Stimulated activated naive CD8-positive, alpha-beta T cell treated with anti-CD3 and anti-CD28 coated beads, Interleukin-15, amount 100 ng/mL, for 72 hours (primary cell): ENCODE results near the gene HDGFL2.

Source experiments
- ATAC-seq: fragments of 150-1000 bp; cut with Tn5 transposase; 2 replicates; pipeline ENCODE4 v1.10.0; 2021; ENCODE audit warnings: mild to moderate bottlenecking, moderate library complexity
- DNase-seq, 2 donors: peaks; one replicate each; pipeline ENCODE4 v3.0.0; 2021 to 2022
- H3K27ac Mint-ChIP-seq, 2 donors: one replicate each; pipeline ENCODE4 v1.8.0; 2022; ENCODE audit warnings: mild to moderate bottlenecking in 2 of 2, mixed read lengths in 2 of 2, moderate library complexity in 2 of 2
- H3K27me3 Mint-ChIP-seq: one replicate; pipeline ENCODE4 v1.8.0; 2022; ENCODE audit warnings: mixed read lengths
- H3K4me1 Mint-ChIP-seq: one replicate; pipeline ENCODE4 v1.8.0; 2022; ENCODE audit warnings: mild to moderate bottlenecking, mixed read lengths
- H3K4me3 Mint-ChIP-seq, 2 donors: one replicate each; pipeline ENCODE4 v1.8.0; 2022; ENCODE audit warnings: mild to moderate bottlenecking in 2 of 2, mixed read lengths in 2 of 2, moderate library complexity in 1 of 2
- H3K9me3 Mint-ChIP-seq, 2 donors: one replicate each; pipeline ENCODE4 v1.8.0; 2022; ENCODE audit warnings: mixed read lengths in 2 of 2

HDGFL2 gene

DNA sequence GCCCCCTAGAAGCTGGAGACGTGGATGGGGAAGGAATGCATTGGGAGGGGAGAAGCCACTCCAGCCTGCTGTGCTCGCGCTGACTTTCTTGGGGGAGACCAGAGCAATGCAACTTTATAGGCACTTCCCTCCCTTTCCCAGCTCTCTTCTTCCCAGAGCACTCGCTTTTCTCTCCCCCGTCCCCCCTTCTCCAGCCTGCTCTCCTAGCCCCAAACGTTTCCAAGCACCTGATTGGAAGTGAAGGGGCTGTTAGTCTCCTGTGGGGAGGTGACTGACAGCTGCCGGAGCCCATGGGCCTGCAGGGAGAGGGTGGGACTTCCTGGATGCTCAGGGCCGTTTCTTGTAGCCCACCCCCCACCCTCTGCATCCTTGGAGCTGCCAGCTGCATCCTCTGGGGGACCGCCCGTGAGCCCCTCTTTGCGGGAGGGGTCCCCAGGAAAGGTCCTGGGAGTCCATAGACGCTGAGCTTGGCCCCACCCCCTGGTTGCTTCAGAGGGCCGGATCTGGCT, 2.5 kb downstream of the HDGFL2 start:
- H3K9me3 Mint-ChIP-seq = no peaks in the 10 kb centered on the region
- H3K4me3 Mint-ChIP-seq = peak overlapping the region; percentile 84 to 94
- DNase-seq (peak in 1 of 2 donors; percentile 40), ATAC-seq (no peak)
- peaks cover 23% of the 10 kb centered on the region for H3K4me1 Mint-ChIP-seq
- H3K27me3 Mint-ChIP-seq = no peaks in the 10 kb centered on the region
- H3K27ac Mint-ChIP-seq = peak overlapping the region; percentile 89 to 92

DNA sequence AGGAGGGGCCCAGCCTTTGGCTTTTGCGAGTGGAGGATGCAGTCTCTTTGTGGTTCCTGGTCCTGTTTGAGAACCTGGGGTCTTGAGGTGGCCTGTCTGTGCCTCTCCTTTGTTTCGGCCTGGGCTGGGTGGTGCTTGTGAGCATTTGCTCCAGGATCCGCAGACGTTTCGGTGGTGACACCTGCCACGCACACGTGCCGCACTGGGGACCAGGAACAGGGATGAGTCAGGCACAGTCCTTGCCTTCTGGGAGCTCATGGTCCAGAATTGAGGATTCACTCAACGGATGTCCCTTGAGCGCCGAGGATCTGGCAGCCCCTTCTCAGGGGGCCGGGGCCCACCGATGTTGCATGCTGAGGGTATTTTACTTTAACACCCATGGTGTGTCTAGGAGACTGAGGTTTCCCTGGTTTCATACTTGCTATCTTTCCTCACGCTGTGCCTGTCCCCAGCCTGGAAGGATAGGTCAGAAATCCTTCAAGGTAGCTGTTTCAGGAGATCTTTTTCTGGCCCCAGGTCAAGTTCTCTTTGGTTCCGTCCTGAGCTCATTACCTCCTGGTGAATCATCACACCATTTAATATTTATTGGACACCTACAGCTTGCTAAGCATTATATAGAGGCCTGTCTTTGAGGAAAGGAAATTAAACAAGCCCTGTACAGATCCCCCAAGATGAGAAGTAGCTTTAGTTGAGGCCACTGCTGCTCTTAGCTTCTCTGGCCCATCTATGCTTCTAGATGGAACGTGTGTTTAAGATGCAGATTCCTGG, 5.1 kb downstream of the HDGFL2 start:
- DNase-seq (no peak), ATAC-seq (no peak)
- Mint-ChIP-seq H3K9me3 (no peaks in the 10 kb centered on the region), H3K4me1 (peaks cover 23% of the 10 kb centered on the region), H3K27ac (no peak overlapping the region), H3K27me3 (no peaks in the 10 kb centered on the region), H3K4me3 (no peak overlapping the region)

GRCh38 chr19:4482721-4483364, 10.7 kb downstream of the HDGFL2 start:
- no peaks in the 10 kb centered on the region for H3K27me3 Mint-ChIP-seq
- DNase-seq (no peak), ATAC-seq (no peak)
- no peak overlapping the region for H3K27ac Mint-ChIP-seq
- no peak overlapping the region for H3K4me3 Mint-ChIP-seq
- H3K4me1 Mint-ChIP-seq = no peaks in the 10 kb centered on the region
- H3K9me3 Mint-ChIP-seq = no peaks in the 10 kb centered on the region

GRCh38 chr19:4483385-4483784, 11.3 kb downstream of the HDGFL2 start:
- Mint-ChIP-seq H3K4me3 (no peak overlapping the region), H3K27ac (no peak overlapping the region)

GRCh38 chr19:4487572-4487971, 15.5 kb downstream of the HDGFL2 start:
- ATAC-seq = no peak
- H3K27ac Mint-ChIP-seq = no peak overlapping the region
- H3K9me3 Mint-ChIP-seq = no peaks in the 10 kb centered on the region
- no peaks in the 10 kb centered on the region for H3K4me1 Mint-ChIP-seq
- no peaks in the 10 kb centered on the region for H3K27me3 Mint-ChIP-seq
- H3K4me3 Mint-ChIP-seq = no peak overlapping the region
- no peak for DNase-seq

More at GRCh38 chr19:4483385-4483784, 11.3 kb downstream of the HDGFL2 start:
- H3K4me1 Mint-ChIP-seq = no peaks in the 10 kb centered on the region
- H3K9me3 Mint-ChIP-seq = no peaks in the 10 kb centered on the region
- DNase-seq = no peak
- H3K27me3 Mint-ChIP-seq = no peaks in the 10 kb centered on the region
- no peak for ATAC-seq

- Mint-ChIP-seq H3K4me3 (no peak overlapping the region), H3K4me1 (no peaks in the 10 kb centered on the region), H3K27me3 (no peaks in the 10 kb centered on the region), H3K9me3 (no peaks in the 10 kb centered on the region), H3K27ac (no peak overlapping the region)
- ATAC-seq (no peak), DNase-seq (no peak)
These were observed 16.4 kb downstream of the HDGFL2 start for GRCh38 chr19:4488496-4488895.

GRCh38 chr19:4491446-4491845, 19.3 kb downstream of the HDGFL2 start:
- Mint-ChIP-seq H3K27ac (no peak overlapping the region), H3K27me3 (no peaks in the 10 kb centered on the region), H3K4me3 (no peak overlapping the region), H3K9me3 (no peaks in the 10 kb centered on the region), H3K4me1 (no peaks in the 10 kb centered on the region)
- ATAC-seq (no peak), DNase-seq (no peak)

- no peak overlapping the region for H3K27ac Mint-ChIP-seq
- H3K4me1 Mint-ChIP-seq = no peaks in the 10 kb centered on the region
- H3K4me3 Mint-ChIP-seq = no peak overlapping the region
- no peaks in the 10 kb centered on the region for H3K27me3 Mint-ChIP-seq
- no peaks in the 10 kb centered on the region for H3K9me3 Mint-ChIP-seq
- no peak for DNase-seq
- ATAC-seq = no peak
These were observed 20.4 kb downstream of the HDGFL2 start for GRCh38 chr19:4492337-4493103.

DNA sequence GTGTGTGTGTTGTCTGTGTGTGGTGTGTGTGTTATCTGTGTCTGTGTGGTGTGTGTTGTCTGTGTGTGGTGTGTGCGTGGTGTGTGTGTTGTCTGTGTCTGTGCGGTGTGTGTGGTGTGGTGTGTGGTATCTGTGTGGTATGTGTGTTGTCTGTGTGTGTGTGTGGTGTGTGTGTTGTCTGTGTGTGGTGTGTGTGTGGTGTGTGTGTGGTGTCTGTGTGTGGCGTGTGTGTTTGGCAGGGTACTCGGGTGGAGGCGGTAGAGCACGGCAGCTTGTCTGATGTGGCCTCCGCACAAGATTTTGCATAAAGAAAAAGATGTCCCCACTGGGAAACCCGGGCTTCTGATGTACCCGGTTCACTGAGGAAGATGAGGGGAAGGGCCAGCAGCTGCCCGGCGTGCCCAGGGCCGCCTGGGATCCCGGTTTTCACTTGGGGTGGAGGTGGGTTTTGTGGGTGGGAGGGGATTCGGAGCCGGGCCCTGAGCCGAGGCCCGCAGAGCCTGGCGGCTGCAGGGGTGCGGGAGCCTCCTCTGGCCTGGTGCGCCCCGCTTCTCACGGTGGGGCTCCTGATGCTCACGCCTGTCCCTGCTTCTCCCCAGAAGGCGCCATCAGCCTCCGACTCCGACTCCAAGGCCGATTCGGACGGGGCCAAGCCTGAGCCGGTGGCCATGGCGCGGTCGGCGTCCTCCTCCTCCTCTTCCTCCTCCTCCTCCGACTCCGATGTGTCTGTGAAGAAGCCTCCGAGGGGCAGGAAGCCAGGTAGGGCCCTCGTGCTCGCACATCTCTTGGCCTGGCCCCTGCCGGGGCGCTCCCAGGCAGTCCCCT, 21.2 kb downstream of the HDGFL2 start:
- Mint-ChIP-seq H3K4me3 (no peak overlapping the region), H3K27ac (no peak overlapping the region), H3K27me3 (no peaks in the 10 kb centered on the region), H3K4me1 (no peaks in the 10 kb centered on the region), H3K9me3 (no peaks in the 10 kb centered on the region)
- DNase-seq = no peak
- ATAC-seq = no peak

- Mint-ChIP-seq H3K4me3 (no peak overlapping the region), H3K27me3 (no peaks in the 10 kb centered on the region), H3K9me3 (no peaks in the 10 kb centered on the region), H3K4me1 (no peaks in the 10 kb centered on the region), H3K27ac (no peak overlapping the region)
- ATAC-seq (no peak), DNase-seq (no peak)
These were observed 22.0 kb downstream of the HDGFL2 start for GRCh38 chr19:4493929-4494690.

DNA sequence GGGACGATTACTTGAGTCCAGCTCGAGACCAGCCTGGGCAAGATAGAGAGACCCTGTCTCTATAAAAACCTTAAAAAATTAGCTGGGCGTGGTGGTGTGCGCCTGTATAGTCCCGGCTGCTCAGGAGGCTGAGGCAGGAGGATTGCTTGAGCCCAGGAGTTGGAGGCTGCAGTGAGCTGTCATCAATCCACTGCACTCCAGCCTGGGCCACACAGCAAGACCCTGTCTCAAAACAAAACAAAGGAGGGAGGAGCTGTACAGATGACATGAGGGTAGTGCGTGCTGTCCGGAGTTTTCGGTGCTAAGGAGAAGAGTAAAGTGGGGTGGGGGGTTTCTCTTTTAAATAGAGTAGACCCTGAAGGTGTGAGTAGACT, 22.6 kb downstream of the HDGFL2 start:
- Mint-ChIP-seq H3K4me3 (no peak overlapping the region), H3K27ac (no peak overlapping the region), H3K9me3 (no peaks in the 10 kb centered on the region), H3K27me3 (no peaks in the 10 kb centered on the region), H3K4me1 (no peaks in the 10 kb centered on the region)
- DNase-seq = no peak
- no peak for ATAC-seq

DNA sequence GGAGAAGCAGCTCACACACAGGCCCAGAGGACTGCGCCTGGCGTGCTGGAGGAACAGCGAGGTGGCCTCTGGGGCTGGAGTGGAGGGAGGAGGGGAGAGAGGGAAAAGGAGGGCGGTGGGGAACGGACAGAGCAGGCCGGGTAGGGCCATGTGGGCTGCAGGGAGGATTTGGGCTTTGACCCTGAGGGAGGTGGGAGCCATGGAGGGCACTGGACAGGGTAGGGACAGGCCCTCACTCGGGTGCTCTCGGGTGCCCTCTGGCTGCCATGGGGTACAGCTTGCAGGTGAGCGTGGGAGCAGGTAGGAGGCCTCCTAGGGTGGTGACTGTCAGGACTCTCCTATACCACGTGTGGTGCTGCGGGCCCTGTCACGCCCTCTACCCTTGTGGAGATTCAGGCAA, 23.4 kb downstream of the HDGFL2 start:
- Mint-ChIP-seq H3K4me3 (no peak overlapping the region), H3K27ac (no peak overlapping the region), H3K27me3 (no peaks in the 10 kb centered on the region), H3K4me1 (no peaks in the 10 kb centered on the region), H3K9me3 (no peaks in the 10 kb centered on the region)
- DNase-seq = no peak
- peak; percentile 49 for ATAC-seq

GRCh38 chr19:4496304-4496703, 24.2 kb downstream of the HDGFL2 start:
- DNase-seq = no peak
- Mint-ChIP-seq H3K9me3 (no peaks in the 10 kb centered on the region), H3K4me1 (no peaks in the 10 kb centered on the region), H3K27me3 (no peaks in the 10 kb centered on the region), H3K27ac (no peak overlapping the region), H3K4me3 (no peak overlapping the region)
- no peak for ATAC-seq

DNA sequence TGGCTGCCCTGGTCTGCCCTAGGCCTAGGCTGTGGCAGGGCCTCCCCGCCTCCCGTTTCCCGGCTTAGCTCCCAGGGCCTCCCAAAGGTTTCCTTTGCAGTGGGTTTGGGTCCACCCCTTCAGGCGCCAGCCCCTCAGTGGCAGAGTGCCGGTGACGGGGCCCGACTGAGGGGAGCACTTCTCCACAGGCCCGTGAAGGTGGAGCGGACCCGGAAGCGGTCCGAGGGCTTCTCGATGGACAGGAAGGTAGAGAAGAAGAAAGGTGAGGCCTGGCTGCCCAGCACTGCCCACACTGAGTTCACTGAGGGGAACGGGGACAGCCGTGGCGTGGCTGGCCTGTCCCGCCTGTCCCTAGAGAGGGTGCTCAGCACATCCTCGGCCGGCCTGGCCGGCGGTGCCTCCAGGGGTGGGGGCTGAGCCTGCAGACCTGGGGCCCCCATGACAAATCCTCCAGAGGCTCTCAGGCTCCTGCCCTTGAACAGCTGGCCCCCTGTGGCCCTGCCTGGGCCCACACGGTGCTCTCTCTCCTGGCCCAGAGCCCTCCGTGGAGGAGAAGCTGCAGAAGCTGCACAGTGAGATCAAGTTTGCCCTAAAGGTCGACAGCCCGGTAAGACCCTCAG, 25.8 kb downstream of the HDGFL2 start:
- Mint-ChIP-seq H3K4me3 (no peak overlapping the region), H3K9me3 (no peaks in the 10 kb centered on the region), H3K27me3 (no peaks in the 10 kb centered on the region), H3K4me1 (no peaks in the 10 kb centered on the region), H3K27ac (no peak overlapping the region)
- no peak for DNase-seq
- no peak for ATAC-seq
